Adrenal gland (tissue), 12 donors: ENCODE data around the gene PAQR4. TPM values are rescaled to one million over a fixed set of nuclear protein-coding genes. Genes with fewer than 3 reads are reported as not detected.
"Not testable (repeated sequence)": the region's sequence is repeated elsewhere in the genome, so short reads cannot be mapped to it uniquely, and the experiment has no call there.

Experiments
- DNase-seq, 7 donors: peaks; one replicate each; pipeline ENCODE4 v3.0.0-alpha.2; 2019 to 2020
- H3K27ac ChIP-seq, 5 donors: fragments of 200-600 bp; sonication (generic) in 4 of 5; 1 replicate in 3 of 5; 2 replicates in 2 of 5; pipeline versions ENCODE4 v1.5.1 to v1.8.0; 2016 to 2020; ENCODE audit warnings: mild to moderate bottlenecking in 1 of 5
- H3K27me3 ChIP-seq: fragments of 200-600 bp; 2 replicates; pipeline ENCODE4 v1.8.0; 2021
- H3K36me3 ChIP-seq, 2 donors: fragments of 200-600 bp; replicated peaks in 1 of 2; 1 replicate in 1 of 2; 2 replicates in 1 of 2; pipeline versions ENCODE4 v1.5.1 to v1.8.0; 2018 to 2022
- H3K4me1 ChIP-seq, 2 donors: fragments of 200-600 bp; replicated peaks in 1 of 2; 1 replicate in 1 of 2; 2 replicates in 1 of 2; pipeline versions ENCODE4 v1.5.1 to v1.8.0; 2018 to 2021
- H3K4me3 ChIP-seq, 4 donors: fragments of 200-600 bp; sonication (generic) in 3 of 4; one replicate each; pipeline ENCODE4 v1.5.1; 2016 to 2018
- H3K9me3 ChIP-seq, 3 donors: fragments of 200-600 bp; sonication (generic) in 1 of 3; replicated peaks in 1 of 3; 1 replicate in 2 of 3; 2 replicates in 1 of 3; pipeline versions ENCODE4 v1.5.1 to v1.8.0; 2016 to 2021
- POLR2A ChIP-seq, 2 donors: fragments of 450-650 bp; IDR thresholded peaks; one replicate each; pipeline ENCODE4 v1.6.1; 2017; ENCODE audit warnings: antibody characterized with exemption in 2 of 2, mild to moderate bottlenecking in 2 of 2, moderate library complexity in 1 of 2
- WGBS, 4 donors: extraction: QIAGEN DNeasy Blood & Tissue Kit in 2 of 4; methylation state at CpG; one replicate each; pipeline versions ENCODE4 v1.1.5 to v1.1.7; 2013 to 2017; 5-methylcytosine and 5-hydroxymethylcytosine counted together
- intact Hi-C, 2 donors: fragments of 100-400 bp; cut with DNase I; formaldehyde crosslinking; loops; one replicate each; pipeline versions ENCODE4 v1.14.1 to v1.15.0; 2022 to 2023
- polyA plus RNA-seq, 3 donors: library from polyadenylated mRNA; stranded (reverse); fragments of 200-250 nt in 2 of 3; fragments of 350-450 nt in 1 of 3; fragmentation: Illumina TruSeq in 1 of 3; extraction: RNeasy Lipid Tissue Mini Kit (QIAGEN cat#74804) in 1 of 3; gene quantifications; one replicate each; pipeline ENCODE4 v1.2.3, GENCODE V29; 2013 to 2014
- total RNA-seq, 9 donors: library from RNA; depleted of rRNA in 4 of 9; stranded (reverse); fragments of >200 nt in 4 of 9; fragments of 120-200 nt in 1 of 9; fragmentation: NEBNext Ultra II Directional in 1 of 9; extraction: Animal tissue kit (Norgen Biotek cat#: 25700) in 1 of 9; gene quantifications; one replicate each; pipeline versions ENCODE4 v1.1.0 to v1.2.4, GENCODE V29; 2013 to 2023
- TF ChIP-seq, protein P1 (sequence below), 6 experiments: fragments of 450-650 bp in 4 of 6; fragments of 200-600 bp in 2 of 6; sonication (generic) in 1 of 6; IDR thresholded peaks; 1 replicate in 5 of 6; 2 replicates in 1 of 6; pipeline versions ENCODE4 v1.5.1 to v1.8.0; 2016 to 2021; ENCODE audit warnings: antibody characterized with exemption in 6 of 6, mild to moderate bottlenecking in 2 of 6, moderate library complexity in 1 of 6
- donor health status: healthy with polysubstance abuse.
- donor health status: Bipolar disorder and iron deficiency.
- donor health status: DM: yes; HTN: yes; CAD: no.
- donor health status: DM: no; HTN: no; CAD: no.
- donor health status: DM: no; HTN: no; CAD: no.
- donor health status: DM: yes; HTN: yes; CAD: no.

PAQR4 gene
- total and polyA plus RNA-seq, 12 donors = 4.1 to 17.0 (median 12.1) TPM

DNA sequence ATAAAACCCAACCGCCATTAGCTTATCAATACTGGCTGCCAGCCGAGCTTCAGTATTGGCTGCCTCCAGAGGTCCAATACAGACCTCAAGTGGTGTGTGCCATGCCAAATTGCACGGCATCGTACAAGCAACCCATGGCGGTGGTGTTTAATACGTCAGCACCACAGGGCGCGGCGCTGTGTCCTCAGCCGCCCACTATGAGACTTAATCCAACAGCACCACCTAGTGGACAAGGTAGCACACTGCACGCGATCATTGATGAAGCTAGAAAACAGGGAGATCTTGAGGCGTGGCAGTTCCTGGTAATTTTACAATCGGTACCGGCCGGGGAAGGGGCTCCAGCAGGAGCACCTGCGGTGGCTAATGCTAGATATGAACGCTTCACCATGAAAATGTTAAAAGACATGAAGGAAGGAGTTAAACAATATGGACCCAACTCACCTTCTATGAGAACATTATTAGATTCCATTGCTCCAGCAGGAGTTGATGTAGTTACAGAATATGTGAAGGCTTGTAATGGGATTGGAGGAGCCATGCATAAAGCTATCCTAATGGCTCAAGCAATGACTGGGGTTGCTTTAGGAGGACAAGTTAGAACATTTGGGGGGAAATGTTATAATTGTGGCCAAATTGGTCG lies 42.0 kb upstream of the PAQR4 start:
- no peaks in the 10 kb centered on the region for H3K9me3 ChIP-seq
- no peak overlapping the region for H3K4me3 ChIP-seq
- intact Hi-C loops = loop anchor here in 1 of 2 donors (5.0 to 10.0 kb wide), 2 partner anchors 58 to 90 kb away; partner anchors contain the start of gene PKMYT1
- H3K36me3 ChIP-seq = peaks cover 0 to 15% of the 10 kb centered on the region in 2 donors
- peaks cover 0 to 8% of the 10 kb centered on the region in 2 donors for H3K4me1 ChIP-seq
- DNase-seq = peak; percentile 83 to 97 (median 92)
- peak overlapping the region in 1 of 5 donors; percentile 11 for H3K27ac ChIP-seq
- H3K27me3 ChIP-seq = no peaks in the 10 kb centered on the region
- no peak for TF ChIP-seq POLR2A (IDR thresholded peaks at IDR 0.05)
- TF ChIP-seq, protein P1, sequence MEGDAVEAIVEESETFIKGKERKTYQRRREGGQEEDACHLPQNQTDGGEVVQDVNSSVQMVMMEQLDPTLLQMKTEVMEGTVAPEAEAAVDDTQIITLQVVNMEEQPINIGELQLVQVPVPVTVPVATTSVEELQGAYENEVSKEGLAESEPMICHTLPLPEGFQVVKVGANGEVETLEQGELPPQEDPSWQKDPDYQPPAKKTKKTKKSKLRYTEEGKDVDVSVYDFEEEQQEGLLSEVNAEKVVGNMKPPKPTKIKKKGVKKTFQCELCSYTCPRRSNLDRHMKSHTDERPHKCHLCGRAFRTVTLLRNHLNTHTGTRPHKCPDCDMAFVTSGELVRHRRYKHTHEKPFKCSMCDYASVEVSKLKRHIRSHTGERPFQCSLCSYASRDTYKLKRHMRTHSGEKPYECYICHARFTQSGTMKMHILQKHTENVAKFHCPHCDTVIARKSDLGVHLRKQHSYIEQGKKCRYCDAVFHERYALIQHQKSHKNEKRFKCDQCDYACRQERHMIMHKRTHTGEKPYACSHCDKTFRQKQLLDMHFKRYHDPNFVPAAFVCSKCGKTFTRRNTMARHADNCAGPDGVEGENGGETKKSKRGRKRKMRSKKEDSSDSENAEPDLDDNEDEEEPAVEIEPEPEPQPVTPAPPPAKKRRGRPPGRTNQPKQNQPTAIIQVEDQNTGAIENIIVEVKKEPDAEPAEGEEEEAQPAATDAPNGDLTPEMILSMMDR (IDR thresholded peaks at IDR 0.05) = peak; percentile 93 to 98 (median 94)
- WGBS, 4 donors = 6 to 11% (median 8%) methylated on average over 16 to 19 of the region's 19 CpGs

DNA sequence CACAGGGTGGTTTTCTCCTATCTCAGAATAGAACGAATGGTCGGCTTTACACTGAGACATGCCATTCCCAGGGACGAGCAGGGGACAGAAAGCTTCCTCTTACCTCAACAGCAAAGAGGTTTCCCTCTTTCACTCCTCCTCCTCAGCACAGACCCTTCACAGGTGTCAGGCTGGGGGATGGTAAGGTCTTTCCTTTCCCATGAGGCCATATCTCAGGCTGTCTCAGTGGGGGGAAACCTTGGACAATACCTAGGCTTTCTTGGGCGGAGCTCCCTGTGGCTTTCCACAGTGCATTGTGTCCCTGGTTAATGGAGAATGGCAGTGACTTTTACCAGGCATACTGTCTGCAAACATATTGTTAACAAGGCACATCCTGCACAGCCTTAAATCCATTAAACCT lies 41.0 kb upstream of the PAQR4 start:
- intact Hi-C loops = loop anchor here in 1 of 2 donors (5.0 to 10.0 kb wide), 2 partner anchors 57 to 91 kb away; partner anchors contain the start of gene PKMYT1
- WGBS, 4 donors = 81 to 91% (median 83%) methylated on average over 4 of the region's 4 CpGs

DNA sequence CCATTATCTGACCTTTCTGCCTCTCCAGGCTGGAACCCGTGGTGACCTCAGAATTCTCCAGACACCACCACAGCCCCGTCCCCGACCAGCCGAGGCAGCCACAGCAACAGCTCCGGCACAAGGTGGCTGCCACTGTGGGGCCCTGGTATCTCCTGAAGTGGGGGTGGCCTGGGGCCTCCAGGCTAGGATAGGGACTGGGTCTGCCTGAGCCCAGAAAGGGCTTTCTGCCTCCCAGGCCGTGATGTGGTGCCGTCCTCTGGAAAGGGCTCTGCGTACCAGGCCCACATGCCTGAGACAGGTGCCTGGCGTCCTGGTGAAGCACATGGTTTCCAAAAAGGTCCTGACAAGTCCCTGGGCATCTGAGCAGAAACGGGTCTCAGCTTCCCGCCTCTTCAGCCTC lies 40.4 kb upstream of the PAQR4 start:
- H3K4me1 ChIP-seq = peaks cover 0 to 8% of the 10 kb centered on the region in 2 donors
- H3K9me3 ChIP-seq = no peaks in the 10 kb centered on the region
- H3K27ac ChIP-seq = no peak overlapping the region
- WGBS, 4 donors = 81 to 94% (median 83%) methylated on average over 6 to 11 of the region's 11 CpGs
- intact Hi-C loops = loop anchor here in 1 of 2 donors (5.0 to 10.0 kb wide), 2 partner anchors 56 to 91 kb away; partner anchors contain the start of gene PKMYT1
- DNase-seq = no peak
- H3K4me3 ChIP-seq = no peak overlapping the region
- H3K27me3 ChIP-seq = no peaks in the 10 kb centered on the region
- no peak for TF ChIP-seq POLR2A (IDR thresholded peaks at IDR 0.05)
- TF ChIP-seq, protein P1 (IDR thresholded peaks at IDR 0.05) = no peak
- peaks cover 0 to 26% of the 10 kb centered on the region in 2 donors for H3K36me3 ChIP-seq

More for the DNA sequence above, 41.0 kb upstream of the PAQR4 start:
- H3K4me1 ChIP-seq, DNase-seq, H3K4me3 ChIP-seq, H3K9me3 ChIP-seq, H3K27ac ChIP-seq, H3K27me3 ChIP-seq: not testable (repeated sequence)
- H3K36me3 ChIP-seq = peaks cover 0 to 20% of the 10 kb centered on the region in 2 donors

DNA sequence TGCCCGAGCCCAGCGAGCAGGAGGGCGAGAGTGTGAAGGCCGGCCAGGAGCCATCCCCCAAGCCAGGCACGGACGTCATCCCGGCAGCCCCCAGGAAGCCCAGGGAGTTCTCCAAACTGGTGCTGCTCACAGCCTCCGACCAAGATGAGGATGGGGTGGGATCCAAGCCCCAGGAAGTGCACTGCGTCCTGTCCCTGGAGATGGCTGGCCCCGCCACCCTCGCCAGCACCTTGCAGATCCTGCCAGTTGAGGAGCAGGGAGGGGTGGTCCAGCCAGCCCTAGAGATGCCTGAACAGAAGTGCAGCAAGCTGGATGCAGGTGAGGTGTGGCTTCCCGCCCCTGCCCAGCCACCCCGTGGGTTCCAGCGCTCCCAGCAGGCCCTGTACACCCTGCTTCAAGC lies 39.5 kb upstream of the PAQR4 start:
- Histone ChIP-seq H3K4me3 (no peak overlapping the region), H3K4me1 (peaks cover 0 to 8% of the 10 kb centered on the region in 2 donors), H3K9me3 (no peaks in the 10 kb centered on the region), H3K27ac (no peak overlapping the region), H3K36me3 (peaks cover 0 to 35% of the 10 kb centered on the region in 2 donors), H3K27me3 (no peaks in the 10 kb centered on the region)
- DNase-seq = no peak
- intact Hi-C loops = loop anchor here in 1 of 2 donors (5.0 to 10.0 kb wide), 2 partner anchors 55 to 92 kb away; partner anchors contain the start of gene PKMYT1
- WGBS, 4 donors = 89 to 100% (median 91%) methylated on average over 3 to 14 of the region's 14 CpGs; no CpG with 5 or more reads in 1 of the 4 donors
- TF ChIP-seq, protein P1 (IDR thresholded peaks at IDR 0.05) = no peak
- no peak for TF ChIP-seq POLR2A (IDR thresholded peaks at IDR 0.05)
